ENCODE measurements around the gene PCSK6.

Gene PCSK6
- 0.48 to 0.70 reads per million in 2 donors for total RNA-seq

DNA sequence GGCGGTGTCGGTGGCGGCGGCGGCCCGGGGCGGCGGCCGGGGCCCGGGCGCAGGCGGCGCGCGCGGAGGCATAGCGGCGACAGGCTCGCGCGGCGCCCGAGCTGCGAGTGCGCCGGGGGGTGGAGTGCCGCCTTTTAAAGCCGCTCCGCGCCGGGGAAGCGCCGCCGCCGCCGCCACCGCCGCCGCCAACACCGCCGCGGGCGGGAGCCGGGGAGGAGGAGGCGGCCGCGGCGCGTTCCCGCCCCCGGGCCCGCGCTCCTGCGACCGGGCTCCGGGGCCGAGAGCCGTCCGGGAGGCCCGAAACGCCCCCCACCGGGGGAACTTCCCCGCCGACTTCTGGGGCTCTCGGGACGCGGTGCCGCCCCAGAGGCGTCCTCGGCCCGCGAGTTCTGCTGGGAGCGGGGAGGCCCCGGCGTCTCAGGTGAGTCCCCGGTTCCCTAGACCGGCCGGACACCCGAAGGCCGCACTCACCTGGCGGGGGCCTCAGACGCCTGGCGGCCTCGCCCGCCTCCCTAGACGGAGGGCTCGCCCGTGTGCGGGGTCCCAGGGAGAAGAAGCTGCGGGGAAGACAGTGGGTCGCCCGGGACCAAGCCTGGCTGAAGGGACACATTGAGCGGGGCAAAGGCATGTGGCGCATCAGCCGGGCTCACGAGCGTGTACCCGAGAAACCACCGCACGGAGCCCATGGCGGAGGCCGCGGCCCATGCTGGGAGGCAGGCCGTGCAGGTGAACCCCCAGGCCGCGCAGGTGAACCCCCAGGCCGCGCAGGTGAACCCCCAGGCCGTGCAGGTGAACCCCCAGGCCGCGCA is at the start of gene PCSK6:
PCSK6 (minus strand) TSS at position 109 of the 809 bp plus-strand sequence; CDS start at position 72, 37 bp downstream.
- no peak for DNase-seq

- no peak for DNase-seq
Observed at GRCh38 chr15:101538996-101539395, 49.5 kb upstream of the PCSK6 start.

DNA sequence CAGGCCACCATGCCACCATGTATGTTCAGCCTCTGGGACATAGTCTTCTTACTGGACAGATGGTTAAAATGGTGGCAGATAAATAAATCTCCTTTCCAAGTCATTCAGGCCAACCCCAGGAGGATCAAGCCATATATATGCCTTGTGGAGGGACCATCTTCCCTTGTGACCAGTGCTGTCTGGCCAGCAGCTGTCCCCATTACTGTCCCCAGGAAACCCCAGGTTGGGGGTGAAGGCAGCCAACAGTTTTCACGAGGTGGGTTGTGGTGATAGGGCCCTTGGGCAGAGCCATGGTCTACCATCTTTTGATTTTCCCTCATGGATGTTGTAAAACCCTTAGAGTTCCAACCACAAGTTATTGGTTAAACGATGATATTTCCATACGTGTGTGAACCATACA is 48.7 kb upstream of the PCSK6 start:
- DNase-seq: no peak

GRCh38 chr15:101537483-101538080 is 48.1 kb upstream of the PCSK6 start:
- no peak for DNase-seq

DNA sequence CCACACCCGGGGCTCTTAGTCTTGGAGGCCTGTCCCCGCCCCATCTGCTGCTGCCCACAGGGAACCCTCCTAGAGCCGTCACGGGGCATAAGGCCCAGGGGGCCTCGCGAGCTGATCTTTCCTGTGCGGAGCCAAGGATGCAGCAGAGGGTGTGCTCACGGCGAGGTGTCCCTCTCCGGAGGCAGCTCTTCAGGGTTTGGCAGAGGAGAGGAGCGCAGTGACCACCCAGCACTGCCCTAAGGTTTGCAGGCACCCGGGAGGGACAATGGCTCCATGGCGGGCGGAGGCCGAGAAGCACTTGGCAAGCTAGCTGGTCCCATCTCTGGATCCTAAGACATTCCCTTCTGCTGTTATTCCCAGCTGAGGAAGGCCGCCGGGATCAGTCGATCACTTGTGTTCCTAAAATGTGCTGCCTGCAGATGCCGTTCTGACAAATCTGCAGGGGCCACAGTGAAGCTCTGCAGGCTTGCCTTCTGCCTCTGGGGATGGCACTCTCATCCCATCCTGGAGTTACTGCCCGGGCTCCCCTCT is 47.4 kb upstream of the PCSK6 start:
- DNase-seq: no peak

GRCh38 chr15:101536166-101536874 is 46.8 kb upstream of the PCSK6 start:
- no peak for DNase-seq

DNA sequence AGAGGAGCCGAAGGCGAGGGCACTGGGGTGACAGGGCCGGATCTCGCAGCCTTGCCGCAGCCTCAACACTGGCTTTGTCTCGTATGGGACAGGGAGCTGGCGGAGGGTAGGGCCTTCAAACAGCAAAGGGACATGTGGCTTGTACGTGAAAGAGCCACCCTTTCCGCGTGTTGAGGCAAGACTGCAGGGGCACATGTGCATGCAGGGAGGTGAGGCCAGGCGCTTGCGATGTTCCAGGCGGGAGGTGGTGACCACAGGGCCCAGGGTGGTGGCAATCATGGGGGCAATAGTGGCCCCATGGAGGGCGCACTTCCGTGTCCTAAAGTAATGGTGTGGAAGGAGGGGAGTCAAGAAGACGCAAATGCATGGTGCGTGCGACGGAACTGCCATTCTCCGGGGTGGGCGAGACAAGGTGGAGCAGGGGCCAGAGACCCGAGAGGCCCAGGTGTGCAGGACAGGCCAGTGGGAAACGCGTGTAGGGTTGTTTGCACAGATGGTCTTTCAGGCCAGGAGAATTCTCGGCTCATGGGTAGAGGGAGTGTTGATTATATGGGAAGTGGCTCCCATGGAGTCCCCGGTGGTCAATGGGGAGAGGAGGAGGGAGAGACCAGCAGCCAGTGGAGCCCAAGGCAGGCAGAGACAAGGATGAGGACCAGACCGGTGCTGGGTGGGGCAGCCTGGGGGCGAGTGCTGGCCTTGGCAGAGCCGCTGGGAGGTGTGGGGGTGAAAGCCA is 45.8 kb upstream of the PCSK6 start:
- DNase-seq: no peak

GRCh38 chr15:101534376-101534970 is 45.0 kb upstream of the PCSK6 start:
- DNase-seq: no peak

DNA sequence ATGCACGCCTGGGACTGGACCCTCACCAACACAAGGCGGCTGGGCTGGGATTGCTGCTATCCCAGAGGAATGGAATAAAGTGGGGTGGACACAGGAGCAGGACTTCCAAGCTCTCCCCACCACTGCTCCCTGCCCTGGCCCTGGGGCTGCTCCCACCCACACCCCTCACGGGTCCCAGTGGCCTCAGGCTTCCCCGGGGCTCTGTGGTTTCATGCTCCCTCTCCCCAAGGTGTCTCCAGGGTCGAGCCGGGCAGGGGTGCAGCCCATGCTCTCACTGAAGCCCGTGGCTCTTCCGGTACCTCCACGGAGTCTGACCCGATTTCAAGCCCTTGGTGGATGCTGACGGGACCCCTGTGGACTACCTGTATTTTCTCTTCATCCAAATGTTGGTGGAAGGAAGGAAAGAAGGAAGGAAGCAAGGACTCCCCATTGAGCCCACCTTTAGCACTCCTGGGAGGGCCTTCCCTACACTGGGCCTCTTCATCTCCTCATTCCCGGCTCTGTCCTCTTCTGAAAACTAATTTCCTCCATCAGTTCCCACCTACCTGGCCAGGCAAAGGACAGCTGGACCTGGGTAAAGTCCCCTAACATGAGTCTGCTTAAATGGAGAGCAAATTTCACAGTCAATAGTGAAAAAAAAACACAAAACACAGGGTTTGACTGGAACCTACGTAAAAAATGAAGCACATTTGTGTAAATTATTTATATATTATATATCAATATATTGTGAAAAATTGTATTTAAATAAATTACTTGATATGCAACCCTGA is 44.0 kb upstream of the PCSK6 start:
- no peak for DNase-seq

- no peak for DNase-seq
Observed at GRCh38 chr15:101532865-101533264, 43.4 kb upstream of the PCSK6 start.

DNA sequence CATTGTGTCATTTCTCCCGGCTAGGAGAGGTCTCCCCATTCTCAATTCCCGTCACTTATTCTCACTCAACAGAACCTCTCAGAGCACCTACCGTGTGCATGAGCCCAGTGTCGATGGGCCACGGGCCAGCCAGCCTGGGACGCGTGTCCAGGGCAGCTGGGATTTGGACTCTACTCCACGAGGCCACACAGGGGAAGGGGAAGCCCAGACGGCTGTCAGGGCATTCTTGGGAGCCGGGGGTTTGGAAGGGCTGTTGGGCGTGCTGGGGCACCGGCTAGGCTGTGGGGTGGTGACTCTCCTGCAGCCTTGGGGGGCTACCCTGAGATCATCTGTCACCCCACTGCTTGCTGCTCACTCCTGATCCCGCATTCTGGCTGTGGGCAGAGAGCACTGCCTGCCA is 41.7 kb upstream of the PCSK6 start:
- no peak for DNase-seq

GRCh38 chr15:101530224-101530958 is 40.9 kb upstream of the PCSK6 start:
- no peak for DNase-seq

- no peak for DNase-seq
Observed at GRCh38 chr15:101528917-101529299, 39.4 kb upstream of the PCSK6 start.

GRCh38 chr15:101528108-101528916 is 38.8 kb upstream of the PCSK6 start:
- no peak for DNase-seq

DNA sequence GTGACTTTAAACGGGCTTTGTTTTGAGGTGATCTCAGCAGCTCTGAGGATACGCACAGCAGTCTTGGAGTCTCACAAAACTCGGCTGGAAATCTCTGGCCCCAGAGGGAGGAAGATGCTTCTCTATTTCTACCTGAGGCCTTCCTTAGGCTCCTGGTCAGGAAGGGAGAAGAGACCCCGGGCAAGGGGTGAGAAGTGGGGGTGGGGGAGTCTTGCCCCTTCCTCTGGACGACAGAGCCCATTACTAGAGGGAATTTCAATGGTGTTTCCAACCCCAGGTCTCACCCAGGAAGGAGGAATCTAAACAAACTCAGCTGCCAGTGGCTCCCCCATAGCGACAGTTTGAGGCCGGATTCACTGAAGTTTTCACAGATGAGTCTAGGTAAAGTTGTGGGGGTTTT is 37.4 kb upstream of the PCSK6 start:
- DNase-seq: no peak

GRCh38 chr15:101526442-101526841 is 36.9 kb upstream of the PCSK6 start:
- no peak for DNase-seq

- DNase-seq: no peak
Observed at GRCh38 chr15:101526021-101526420, 36.5 kb upstream of the PCSK6 start.

- DNase-seq: no peak
Observed at GRCh38 chr15:101525087-101525669, 35.7 kb upstream of the PCSK6 start.

- no peak for DNase-seq
Observed at GRCh38 chr15:101523560-101523940, 34.0 kb upstream of the PCSK6 start.
